Hepatocyte (in vitro differentiated cells): ENCODE measurements around the gene HTR4.

Experiments
- EZH2 ChIP-seq: fragments of 200-600 bp; sonication (generic); IDR thresholded peaks from 2 replicates; pipeline ENCODE4 v1.6.1; 2016; ENCODE audit warnings: antibody characterized with exemption, mild to moderate bottlenecking, borderline replicate concordance
- EZH2phosphoT487 ChIP-seq: fragments of 200-600 bp; sonication (generic); IDR thresholded peaks from one replicate; pipeline ENCODE4 v1.6.1; 2018; ENCODE audit warnings: antibody characterized with exemption, mild to moderate bottlenecking, low read depth, moderate library complexity; ENCODE audit not compliant: unreplicated experiment, severe bottlenecking
- TF ChIP-seq, protein P1 (sequence below): fragments of 200-600 bp; sonication (generic); IDR thresholded peaks from 2 replicates; pipeline ENCODE4 v1.5.1; 2016; ENCODE audit warnings: antibody characterized with exemption, mild to moderate bottlenecking; ENCODE audit not compliant: poor library complexity

DNA sequence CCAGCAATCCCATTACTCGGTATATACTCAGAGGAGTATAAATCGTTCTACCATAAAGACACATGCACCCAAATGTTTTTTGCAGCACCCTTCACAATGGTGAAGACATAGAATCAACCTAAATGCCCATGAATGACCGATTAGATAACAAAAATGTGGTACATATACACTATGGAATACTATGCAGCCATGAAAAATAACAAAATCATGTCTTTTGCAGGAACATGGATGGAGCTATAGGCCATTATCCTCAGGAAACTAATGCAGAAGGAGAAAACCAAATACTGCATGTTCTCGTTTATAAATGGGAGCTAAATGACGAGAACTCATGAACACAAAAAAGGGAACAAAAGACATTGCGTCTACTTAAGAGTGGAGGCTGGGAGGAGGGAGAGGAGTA lies 114.5 kb downstream of the HTR4 start:
- TF ChIP-seq, protein P1, sequence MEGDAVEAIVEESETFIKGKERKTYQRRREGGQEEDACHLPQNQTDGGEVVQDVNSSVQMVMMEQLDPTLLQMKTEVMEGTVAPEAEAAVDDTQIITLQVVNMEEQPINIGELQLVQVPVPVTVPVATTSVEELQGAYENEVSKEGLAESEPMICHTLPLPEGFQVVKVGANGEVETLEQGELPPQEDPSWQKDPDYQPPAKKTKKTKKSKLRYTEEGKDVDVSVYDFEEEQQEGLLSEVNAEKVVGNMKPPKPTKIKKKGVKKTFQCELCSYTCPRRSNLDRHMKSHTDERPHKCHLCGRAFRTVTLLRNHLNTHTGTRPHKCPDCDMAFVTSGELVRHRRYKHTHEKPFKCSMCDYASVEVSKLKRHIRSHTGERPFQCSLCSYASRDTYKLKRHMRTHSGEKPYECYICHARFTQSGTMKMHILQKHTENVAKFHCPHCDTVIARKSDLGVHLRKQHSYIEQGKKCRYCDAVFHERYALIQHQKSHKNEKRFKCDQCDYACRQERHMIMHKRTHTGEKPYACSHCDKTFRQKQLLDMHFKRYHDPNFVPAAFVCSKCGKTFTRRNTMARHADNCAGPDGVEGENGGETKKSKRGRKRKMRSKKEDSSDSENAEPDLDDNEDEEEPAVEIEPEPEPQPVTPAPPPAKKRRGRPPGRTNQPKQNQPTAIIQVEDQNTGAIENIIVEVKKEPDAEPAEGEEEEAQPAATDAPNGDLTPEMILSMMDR, result no peak
- TF ChIP-seq EZH2phosphoT487 (no peak), EZH2 (no peak)
